IPS-18c (cell line): ENCODE data around the gene EXOSC1.
A peak's percentile ranks its signal among the peaks of the same experiment; 100 is the strongest.

ENCODE experiments used
- H3K4me3 ChIP-seq: 2 replicates; pipeline ENCODE4 v1.7.0; 2013; ENCODE audit warnings: low read depth, mild to moderate bottlenecking, low read length, moderate library complexity; ENCODE audit not compliant: insufficient read depth
- H3K9me3 ChIP-seq: one replicate; pipeline ENCODE4 v1.6.1; 2013; ENCODE audit warnings: mild to moderate bottlenecking, low read length, moderate library complexity; ENCODE audit not compliant: control insufficient read depth, insufficient read depth

EXOSC1 gene

DNA sequence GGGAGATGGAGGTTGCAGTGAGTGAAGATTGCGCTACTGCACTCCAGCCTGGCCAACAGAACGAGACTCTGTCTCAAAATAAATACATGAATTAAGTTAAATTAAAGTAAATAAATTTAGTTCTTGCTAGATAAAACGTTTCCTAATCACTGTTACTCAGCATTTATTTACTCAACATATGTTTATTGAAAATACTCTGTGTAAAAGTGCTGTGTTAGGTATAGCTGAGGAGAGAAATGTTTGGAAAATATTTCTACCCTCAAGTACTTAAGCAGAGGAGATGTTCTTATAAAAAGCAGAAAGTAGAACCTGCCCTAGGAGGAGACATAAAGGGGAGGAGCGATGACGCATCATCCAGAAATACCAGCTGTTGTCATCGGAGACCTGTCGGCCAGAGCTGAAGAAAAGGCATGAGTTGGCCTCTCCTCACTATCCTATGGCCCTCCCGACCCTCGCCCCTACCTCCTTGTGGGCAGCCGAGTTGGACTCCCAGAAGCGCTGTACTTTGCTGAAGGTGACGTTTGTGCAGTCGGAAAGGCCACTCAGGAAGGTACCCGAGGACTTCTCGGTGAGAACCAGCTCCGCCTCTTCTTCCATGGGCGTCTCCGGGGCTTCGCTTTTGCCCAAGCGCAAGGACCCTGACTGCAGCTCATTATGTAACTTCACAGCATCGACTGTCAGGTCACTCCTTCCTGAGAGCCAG, 45.8 kb downstream of the EXOSC1 start:
- Histone ChIP-seq H3K9me3 (no peaks in the 10 kb centered on the region), H3K4me3 (peak overlapping the region; percentile 74)

- no peak overlapping the region for H3K4me3 ChIP-seq
These were observed 49.8 kb downstream of the EXOSC1 start for GRCh38 chr10:97396056-97396455.

GRCh38 chr10:97393034-97393573, 52.7 kb downstream of the EXOSC1 start:
- Histone ChIP-seq H3K4me3 (no peak overlapping the region), H3K9me3 (no peaks in the 10 kb centered on the region)

More at GRCh38 chr10:97396056-97396455, 49.8 kb downstream of the EXOSC1 start:
- H3K9me3 ChIP-seq, result no peaks in the 10 kb centered on the region

DNA sequence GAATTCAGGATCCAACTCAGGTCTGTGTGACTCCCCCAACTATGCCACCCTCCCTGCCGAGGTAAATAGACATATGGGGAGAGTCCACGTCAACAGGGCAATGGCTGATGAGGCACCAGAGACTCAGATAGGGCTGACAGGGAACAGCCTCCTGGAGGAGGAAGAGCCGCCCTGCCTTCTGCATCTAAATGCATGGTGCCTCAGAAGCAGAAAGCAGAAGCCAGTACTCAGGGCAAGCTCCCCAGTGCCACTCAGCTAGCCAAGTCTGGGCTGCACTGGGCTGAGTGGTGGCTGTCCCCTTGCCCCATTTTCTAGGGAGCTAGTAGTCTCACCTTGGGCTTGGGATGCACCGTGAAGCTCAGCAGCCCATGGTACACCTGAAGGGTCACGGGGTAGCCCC, 55.7 kb downstream of the EXOSC1 start:
- Histone ChIP-seq H3K9me3 (no peaks in the 10 kb centered on the region), H3K4me3 (no peak overlapping the region)

DNA sequence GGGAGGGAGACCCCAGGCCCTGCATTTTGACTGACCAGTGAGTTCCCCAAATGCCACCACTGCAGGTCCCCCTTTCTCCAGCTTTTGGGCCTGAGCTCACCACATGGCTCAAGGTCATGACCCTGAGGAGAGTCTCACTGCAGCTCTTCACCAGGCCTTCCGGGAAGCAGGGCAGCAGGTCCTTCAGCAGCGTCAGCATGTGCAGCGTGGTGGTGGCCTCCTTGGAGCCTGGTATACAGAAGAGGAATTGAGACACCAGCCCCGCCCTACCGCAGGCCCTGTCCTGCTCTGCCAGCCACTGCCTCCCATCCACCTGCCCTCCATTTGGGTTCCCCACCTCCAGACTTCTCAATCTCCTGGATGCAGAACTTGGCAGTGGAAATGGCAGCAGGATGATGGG, 57.7 kb downstream of the EXOSC1 start:
- Histone ChIP-seq H3K9me3 (no peaks in the 10 kb centered on the region), H3K4me3 (no peak overlapping the region)
